Tibial artery (tissue), 4 donors: Measurements from ENCODE around the gene RBMS3.

Source experiments
- DNase-seq, 2 donors: peaks; one replicate each; pipeline ENCODE4 v3.0.0-alpha.2; 2019
- H3K27ac ChIP-seq, 2 donors: fragments of 200-600 bp; sonication (generic) in 1 of 2; 1 replicate in 1 of 2; 2 replicates in 1 of 2; pipeline ENCODE4 v1.5.1; 2018 to 2019; ENCODE audit warnings: mild to moderate bottlenecking in 1 of 2
- H3K27me3 ChIP-seq, 2 donors: fragments of 200-600 bp; sonication (generic) in 1 of 2; one replicate each; pipeline versions ENCODE4 v1.5.1 to v1.6.0; 2016 to 2019
- H3K36me3 ChIP-seq, 3 donors: fragments of 200-600 bp; sonication (generic) in 2 of 3; one replicate each; pipeline ENCODE4 v1.5.1; 2016 to 2019; ENCODE audit warnings: mild to moderate bottlenecking in 2 of 3
- H3K4me1 ChIP-seq, 4 donors: fragments of 200-600 bp; sonication (generic) in 2 of 4; 1 replicate in 3 of 4; 2 replicates in 1 of 4; pipeline ENCODE4 v1.5.1; 2016 to 2019
- H3K4me3 ChIP-seq, 2 donors: fragments of 200-600 bp; sonication (generic) in 1 of 2; 1 replicate in 1 of 2; 2 replicates in 1 of 2; pipeline ENCODE4 v1.5.1; 2018 to 2019; ENCODE audit warnings: mild to moderate bottlenecking in 2 of 2
- H3K9me3 ChIP-seq, 3 donors: fragments of 200-600 bp; sonication (generic) in 1 of 3; one replicate each; pipeline ENCODE4 v1.5.1; 2016 to 2019
- CTCF ChIP-seq, 2 experiments: fragments of 200-600 bp in 1 of 2; fragments of 450-650 bp in 1 of 2; IDR thresholded peaks; one replicate each; pipeline ENCODE4 v1.5.1; 2017 to 2019; ENCODE audit warnings: antibody characterized with exemption in 2 of 2, mild to moderate bottlenecking in 1 of 2, moderate library complexity in 1 of 2
- intact Hi-C: fragments of 100-400 bp; cut with DNase I; formaldehyde crosslinking; loops from one replicate; pipeline ENCODE4 v1.15.0; 2023; ENCODE audit warnings: low total_unique reads

RBMS3 gene

GRCh38 chr3:29577250-29577649 lies 296.4 kb downstream of the RBMS3 start:
- H3K4me3 ChIP-seq: no peak overlapping the region
- TF ChIP-seq CTCF (IDR thresholded peaks at IDR 0.05): no peak
- intact Hi-C loops: no loop called here
- no peaks in the 10 kb centered on the region for H3K36me3 ChIP-seq
- no peaks in the 10 kb centered on the region for H3K9me3 ChIP-seq
- no peak for DNase-seq
- H3K27me3 ChIP-seq: no peaks in the 10 kb centered on the region
- H3K27ac ChIP-seq: no peak overlapping the region
- peaks cover 0 to 10% (median 0%) of the 10 kb centered on the region in 4 donors for H3K4me1 ChIP-seq

- TF ChIP-seq CTCF (IDR thresholded peaks at IDR 0.05): no peak
- H3K27me3 ChIP-seq: no peaks in the 10 kb centered on the region
- intact Hi-C loops: no loop called here
- DNase-seq: no peak
- H3K4me3 ChIP-seq: no peak overlapping the region
- H3K9me3 ChIP-seq: no peaks in the 10 kb centered on the region
- no peak overlapping the region for H3K27ac ChIP-seq
- H3K36me3 ChIP-seq: no peaks in the 10 kb centered on the region
- peaks cover 0 to 10% (median 3%) of the 10 kb centered on the region in 4 donors for H3K4me1 ChIP-seq
Observed at GRCh38 chr3:29581311-29581710, 300.4 kb downstream of the RBMS3 start.

DNA sequence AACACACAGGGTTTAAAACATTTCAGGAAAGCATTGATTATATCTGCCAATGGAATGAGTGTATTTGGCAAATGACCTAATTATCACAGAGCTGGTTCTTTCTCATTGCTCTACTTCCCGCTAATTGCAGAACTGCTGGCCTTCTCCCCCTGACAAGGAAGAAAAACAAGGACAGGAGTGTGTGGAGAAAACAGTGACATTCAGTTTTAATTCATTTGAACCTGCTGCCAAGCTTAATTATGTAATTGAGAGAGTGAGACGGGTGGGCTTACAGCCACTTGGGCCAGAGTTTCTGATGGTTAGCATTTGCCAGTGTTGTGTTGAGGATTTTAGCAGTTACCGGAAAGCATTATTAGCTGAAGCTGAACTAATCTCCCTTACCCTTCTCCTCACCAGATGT lies 301.4 kb downstream of the RBMS3 start:
- intact Hi-C loops: no loop called here
- no peak for TF ChIP-seq CTCF (IDR thresholded peaks at IDR 0.05)
- DNase-seq: no peak

DNA sequence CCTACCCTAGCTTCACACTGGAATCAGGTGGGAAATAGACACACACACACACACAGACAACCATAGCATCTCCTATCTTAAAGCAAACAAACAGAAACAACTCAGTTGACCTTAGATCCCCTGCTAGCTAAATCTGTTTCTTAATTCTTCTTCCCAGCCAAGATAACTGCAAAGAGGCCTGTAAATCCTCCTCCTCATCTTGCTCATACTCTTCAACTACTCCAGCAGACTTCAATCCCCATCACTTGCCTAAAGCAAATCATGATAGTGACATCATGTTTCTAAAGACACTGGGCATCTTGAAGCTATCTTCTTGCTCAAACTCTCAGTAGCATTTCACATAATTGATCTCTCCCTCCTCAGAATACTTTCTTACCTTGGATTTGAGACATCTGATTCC lies 303.0 kb downstream of the RBMS3 start:
- H3K27me3 ChIP-seq: no peaks in the 10 kb centered on the region
- H3K4me1 ChIP-seq: peaks cover 0 to 7% (median 0%) of the 10 kb centered on the region in 4 donors
- no peak overlapping the region for H3K27ac ChIP-seq
- TF ChIP-seq CTCF (IDR thresholded peaks at IDR 0.05): no peak
- intact Hi-C loops: no loop called here
- H3K36me3 ChIP-seq: no peaks in the 10 kb centered on the region
- H3K9me3 ChIP-seq: no peaks in the 10 kb centered on the region
- DNase-seq: no peak
- H3K4me3 ChIP-seq: no peak overlapping the region

More for the DNA sequence above, 301.4 kb downstream of the RBMS3 start:
- Histone ChIP-seq H3K36me3 (no peaks in the 10 kb centered on the region), H3K4me1 (peaks cover 0 to 7% (median 3%) of the 10 kb centered on the region in 4 donors), H3K9me3 (no peaks in the 10 kb centered on the region), H3K27ac (no peak overlapping the region), H3K27me3 (no peaks in the 10 kb centered on the region), H3K4me3 (no peak overlapping the region)

- no peak for TF ChIP-seq CTCF (IDR thresholded peaks at IDR 0.05)
- Histone ChIP-seq H3K4me1 (peaks cover 0 to 20% (median 0%) of the 10 kb centered on the region in 4 donors), H3K4me3 (no peak overlapping the region)
Observed at GRCh38 chr3:29585368-29585767, 304.5 kb downstream of the RBMS3 start.

GRCh38 chr3:29587340-29587739 lies 306.5 kb downstream of the RBMS3 start:
- no peaks in the 10 kb centered on the region for H3K36me3 ChIP-seq
- H3K4me3 ChIP-seq: no peak overlapping the region
- TF ChIP-seq CTCF (IDR thresholded peaks at IDR 0.05): no peak
- intact Hi-C loops: no loop called here
- no peak overlapping the region for H3K27ac ChIP-seq
- H3K27me3 ChIP-seq: no peaks in the 10 kb centered on the region
- no peaks in the 10 kb centered on the region for H3K9me3 ChIP-seq
- no peak for DNase-seq
- peaks cover 0 to 34% (median 0%) of the 10 kb centered on the region in 4 donors for H3K4me1 ChIP-seq

More at GRCh38 chr3:29585368-29585767, 304.5 kb downstream of the RBMS3 start:
- Histone ChIP-seq H3K36me3 (no peaks in the 10 kb centered on the region), H3K9me3 (no peaks in the 10 kb centered on the region), H3K27ac (no peak overlapping the region), H3K27me3 (no peaks in the 10 kb centered on the region)
- intact Hi-C loops: no loop called here
- DNase-seq: no peak
